IMR-90 (cell line): ENCODE data around the gene PGA5. TPM values are rescaled to one million over a fixed set of nuclear protein-coding genes. Genes with fewer than 3 reads are reported as not detected.

Source experiments
- ATAC-seq: fragments of 200-7000 bp; cut with Tn5 transposase; 2 replicates; pipeline ENCODE4 v1.9.1; 2020; ENCODE audit warnings: low read depth, mild to moderate bottlenecking, moderate library complexity
- BruUV-seq: library from RNA; stranded (reverse); fragments of 400-500 nt; replicated peaks from 2 replicates; lab custom pipeline; 2021; lab: Mats Ljungman, UMichigan
- CTCF ChIA-PET: fragments of 300-600 bp; formaldehyde crosslinking; extraction: SDS; loops from one replicate; lab custom pipeline; 2021; ENCODE audit warnings: antibody characterized with exemption; lab: Yijun Ruan, JAX
- POLR2A ChIA-PET: fragments of 300-600 bp; sonication (Branson Sonifier 250); formaldehyde crosslinking; loops from one replicate; lab custom pipeline; 2022; ENCODE audit warnings: antibody characterized with exemption; ENCODE audit not compliant: unreplicated experiment; lab: Charles Lee
- DNase-seq: peaks from one replicate; pipeline ENCODE4 v3.0.0; 2013
- H2AFZ ChIP-seq: replicated peaks from 2 replicates; pipeline ENCODE3; 2013; ENCODE audit warnings: low read length, mild to moderate bottlenecking; ENCODE audit not compliant: poor library complexity
- H2AK5ac ChIP-seq: 2 replicates; pipeline ENCODE4 v1.6.1; 2013; ENCODE audit warnings: low read depth, low read length, inconsistent platforms
- H2AK9ac ChIP-seq: replicated peaks from 2 replicates; pipeline ENCODE3; 2013; ENCODE audit warnings: mild to moderate bottlenecking, low read depth, low read length, moderate library complexity; ENCODE audit not compliant: poor library complexity
- H2BK120ac ChIP-seq: 2 replicates; pipeline ENCODE4 v1.6.1; 2013; ENCODE audit warnings: low read depth, low read length, inconsistent platforms
- H2BK15ac ChIP-seq: 3 replicates; pipeline ENCODE4 v1.6.1; 2013; ENCODE audit warnings: low read depth, low read length, inconsistent platforms
- H2BK20ac ChIP-seq: 2 replicates; pipeline ENCODE4 v1.6.1; 2013; ENCODE audit warnings: low read depth, mild to moderate bottlenecking, inconsistent platforms, low read length, moderate library complexity
- H2BK5ac ChIP-seq: 2 replicates; pipeline ENCODE4 v1.6.1; 2013; ENCODE audit warnings: mild to moderate bottlenecking, low read depth, low read length, inconsistent platforms; ENCODE audit not compliant: poor library complexity, severe bottlenecking
- H3K14ac ChIP-seq: replicated peaks from 2 replicates; pipeline ENCODE4 v1.6.1; 2013; ENCODE audit warnings: low read depth, low read length, inconsistent platforms
- H3K18ac ChIP-seq: 2 replicates; pipeline ENCODE4 v1.6.1; 2013; ENCODE audit warnings: low read depth, low read length, control low read depth
- H3K23ac ChIP-seq: 2 replicates; pipeline ENCODE4 v1.6.1; 2013; ENCODE audit warnings: low read depth, low read length, inconsistent platforms
- H3K27ac ChIP-seq: 2 replicates; pipeline ENCODE4 v1.5.1; 2013; ENCODE audit warnings: mild to moderate bottlenecking, control low read depth, low read length; ENCODE audit not compliant: insufficient read depth
- H3K27me3 ChIP-seq: 2 replicates; pipeline ENCODE4 v1.6.1; 2013; ENCODE audit warnings: low read length; ENCODE audit not compliant: control insufficient read depth, insufficient read depth
- H3K36me3 ChIP-seq: 2 replicates; pipeline ENCODE4 v1.6.1; 2013; ENCODE audit warnings: low read length, mixed read lengths; ENCODE audit not compliant: control insufficient read depth, insufficient read depth
- H3K4ac ChIP-seq: 2 replicates; pipeline ENCODE4 v1.6.1; 2013; ENCODE audit warnings: low read depth, low read length, inconsistent platforms
- H3K4me1 ChIP-seq: 2 replicates; pipeline ENCODE4 v1.6.1; 2013; ENCODE audit warnings: low read length, mixed read lengths; ENCODE audit not compliant: control insufficient read depth, insufficient read depth
- H3K4me2 ChIP-seq: 2 replicates; pipeline ENCODE4 v1.6.1; 2013; ENCODE audit warnings: low read depth, mild to moderate bottlenecking, control low read depth, low read length, moderate library complexity
- H3K4me3 ChIP-seq: 2 replicates; pipeline ENCODE4 v1.5.1; 2013; ENCODE audit warnings: low read depth, mild to moderate bottlenecking, control low read depth, low read length, moderate library complexity; ENCODE audit not compliant: insufficient read depth
- H3K56ac ChIP-seq: 2 replicates; pipeline ENCODE4 v1.6.1; 2013; ENCODE audit warnings: low read length, inconsistent platforms; ENCODE audit not compliant: insufficient read depth; ENCODE audit errors: extremely low read depth
- H3K79me1 ChIP-seq, 2 experiments: 2 replicates each; pipeline ENCODE4 v1.6.1; 2013; ENCODE audit warnings: low read length in 2 of 2, inconsistent platforms in 1 of 2, low read depth in 1 of 2
- H3K9ac ChIP-seq: 2 replicates; pipeline ENCODE4 v1.6.1; 2013; ENCODE audit warnings: low read depth, low read length, control low read depth
- H3K9me1 ChIP-seq: 2 replicates; pipeline ENCODE4 v1.6.1; 2013; ENCODE audit warnings: low read length, inconsistent platforms; ENCODE audit not compliant: insufficient read depth
- H3K9me3 ChIP-seq: 2 replicates; pipeline ENCODE4 v1.6.1; 2013; ENCODE audit warnings: low read length; ENCODE audit not compliant: control insufficient read depth, insufficient read depth
- H4K20me1 ChIP-seq: 2 replicates; pipeline ENCODE4 v1.6.1; 2013; ENCODE audit warnings: low read length, inconsistent platforms; ENCODE audit not compliant: insufficient read depth
- H4K5ac ChIP-seq: 2 replicates; pipeline ENCODE4 v1.6.1; 2013; ENCODE audit warnings: mild to moderate bottlenecking, low read depth, low read length, control low read depth
- H4K8ac ChIP-seq, 2 experiments: 2 replicates each; pipeline ENCODE4 v1.6.1; 2013; ENCODE audit warnings: low read depth in 2 of 2, low read length in 2 of 2, control low read depth in 1 of 2, inconsistent platforms in 1 of 2
- H4K91ac ChIP-seq: 2 replicates; pipeline ENCODE4 v1.6.1; 2013; ENCODE audit warnings: low read depth, low read length, inconsistent platforms; ENCODE audit not compliant: insufficient read depth
- BHLHE40 ChIP-seq: fragments of 150-350 bp; IDR thresholded peaks from 2 replicates; pipeline ENCODE4 v1.6.1; 2016; ENCODE audit warnings: mild to moderate bottlenecking, low read depth, low read length
- CEBPB ChIP-seq: IDR thresholded peaks from 2 replicates; pipeline ENCODE4 v1.6.1; 2012; ENCODE audit warnings: low read depth, low read length, improper control_type of control experiment
- FOS ChIP-seq: fragments of 150-350 bp; IDR thresholded peaks from 2 replicates; pipeline ENCODE4 v1.6.1; 2016; ENCODE audit warnings: low read depth, low read length
- MAFK ChIP-seq: IDR thresholded peaks from 2 replicates; pipeline ENCODE4 v1.6.1; 2012; ENCODE audit warnings: low read depth, low read length, improper control_type of control experiment
- MAZ ChIP-seq: IDR thresholded peaks from 2 replicates; pipeline ENCODE4 v1.6.1; 2012; ENCODE audit warnings: low read depth, mild to moderate bottlenecking, low read length, improper control_type of control experiment, moderate library complexity, borderline replicate concordance
- MXI1 ChIP-seq: IDR thresholded peaks from 2 replicates; pipeline ENCODE4 v1.6.1; 2012; ENCODE audit warnings: low read depth, mild to moderate bottlenecking, low read length, moderate library complexity, borderline replicate concordance
- NFE2L2 ChIP-seq: fragments of 150-350 bp; IDR thresholded peaks from 2 replicates; pipeline ENCODE4 v1.6.1; 2016; ENCODE audit warnings: low read depth, mild to moderate bottlenecking, low read length
- POLR2A ChIP-seq: IDR thresholded peaks from 2 replicates; pipeline ENCODE4 v1.6.1; 2012; ENCODE audit warnings: mild to moderate bottlenecking, low read depth, low read length
- RAD21 ChIP-seq: IDR thresholded peaks from 2 replicates; pipeline ENCODE4 v1.6.1; 2012; ENCODE audit warnings: low read length, improper control_type of control experiment
- RCOR1 ChIP-seq: IDR thresholded peaks from 2 replicates; pipeline ENCODE4 v1.6.1; 2012; ENCODE audit warnings: mild to moderate bottlenecking, low read length, improper control_type of control experiment; ENCODE audit not compliant: insufficient replicate concordance
- RFX5 ChIP-seq: IDR thresholded peaks from 2 replicates; pipeline ENCODE4 v1.8.0; 2012; ENCODE audit warnings: low read depth, mild to moderate bottlenecking, low read length, moderate library complexity
- WGBS, 2 experiments: methylation state at CpG; one replicate each; pipeline versions ENCODE4 v1.1.5 to v1.1.7; 2013; ENCODE audit warnings: missing lambda C conversion rate in 2 of 2; ENCODE audit not compliant: insufficient read length in 1 of 2; ENCODE audit errors: extremely low coverage in 2 of 2; 5-methylcytosine and 5-hydroxymethylcytosine counted together
- dilution Hi-C: fragments of 300-500 bp; cut with HindIII; formaldehyde crosslinking; loops from one replicate; pipeline ENCODE4 v1.14.3; 2018; ENCODE audit warnings: low sequenced_read_pairs; ENCODE audit not compliant: unreplicated experiment
- in situ Hi-C: fragments of 300-500 bp; cut with MboI; formaldehyde crosslinking; loops from 3 replicates; pipeline ENCODE4 v1.14.3; 2019; ENCODE audit warnings: low sequenced_read_pairs, inconsistent platforms, mixed read lengths
- intact Hi-C: fragments of 100-400 bp; cut with micrococcal nuclease; formaldehyde crosslinking; loops from 2 replicates; pipeline ENCODE4 v1.10.0; 2022
- polyA plus RNA-seq, 3 experiments: library from polyadenylated mRNA; depleted of rRNA; stranded (reverse); fragments of >200 nt; gene quantifications; 2 replicates each; pipeline ENCODE4 v1.2.3, GENCODE V29; 2012; ENCODE audit warnings: low replicate concordance in 1 of 3
- total RNA-seq: library from RNA; depleted of rRNA; stranded (reverse); fragments of >200 nt; gene quantifications from 2 replicates; pipeline ENCODE4 v1.2.3, GENCODE V29; 2012
- TF ChIP-seq, protein P1 (sequence below): conservative IDR thresholded peaks from 2 replicates; pipeline ENCODE4 v1.5.1; 2012; ENCODE audit warnings: mild to moderate bottlenecking, low read depth, low read length, improper control_type of control experiment
- TF ChIP-seq, protein P2 (sequence below): fragments of 150-350 bp; IDR thresholded peaks from 2 replicates; pipeline ENCODE4 v1.6.1; 2016; ENCODE audit warnings: low read depth, mild to moderate bottlenecking, low read length, moderate library complexity, borderline replicate concordance
- TF ChIP-seq, protein P3 (sequence below): fragments of 150-350 bp; IDR thresholded peaks from 2 replicates; pipeline ENCODE4 v1.6.1; 2017; ENCODE audit warnings: mild to moderate bottlenecking, antibody characterized with exemption, low read length, low read depth

Gene PGA5
- total and polyA plus RNA-seq, 2 of the 4 experiments (the other 2 are of a cell fraction), result not detected

DNA sequence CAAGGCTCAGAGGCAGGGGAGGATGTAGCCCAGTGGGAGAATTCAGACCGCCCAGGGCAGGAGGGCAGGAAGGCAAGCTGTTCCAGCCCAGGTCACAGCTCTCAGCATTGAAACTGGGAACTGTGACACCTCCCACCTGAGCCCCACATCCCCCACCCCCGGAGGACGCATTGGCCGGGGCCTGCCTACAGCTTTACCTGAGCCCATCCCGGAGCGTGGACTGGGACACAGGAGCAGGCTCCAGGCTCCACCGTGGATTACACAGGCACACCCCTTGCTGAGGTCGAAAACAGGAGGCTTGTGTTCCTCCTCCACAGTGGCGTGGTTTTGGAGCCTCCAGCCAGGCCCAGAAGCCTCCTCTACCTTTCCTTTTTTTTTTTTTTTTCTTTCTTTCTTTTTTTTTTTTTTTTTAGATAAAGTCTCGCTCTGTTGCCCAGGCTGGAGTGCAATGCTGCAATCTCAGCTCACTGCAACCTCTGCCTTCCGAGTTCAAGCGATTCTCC, 46.8 kb upstream of the PGA5 start:
- Histone ChIP-seq H3K18ac (no peak overlapping the region), H4K20me1 (no peaks in the 10 kb centered on the region), H2AK9ac (no peak overlapping the region), H4K5ac (no peak overlapping the region), H3K9me1 (no peaks in the 10 kb centered on the region), H2BK20ac (no peak overlapping the region), H3K4ac (no peak overlapping the region), H4K8ac (no peak overlapping the region), H3K27me3 (peaks cover 25% of the 10 kb centered on the region), H3K4me3 (no peak overlapping the region), H3K9me3 (peaks cover 9% of the 10 kb centered on the region), H3K79me1 (no peaks in the 10 kb centered on the region), H3K9ac (no peak overlapping the region), H3K14ac (no peak overlapping the region), H3K4me1 (no peaks in the 10 kb centered on the region), H3K23ac (no peak overlapping the region), H2BK120ac (no peak overlapping the region), H3K4me2 (no peak overlapping the region), H2AFZ (no peak overlapping the region), H3K36me3 (no peaks in the 10 kb centered on the region), H2BK15ac (no peak overlapping the region), H2BK5ac (no peak overlapping the region), H2AK5ac (no peak overlapping the region), H4K91ac (no peak overlapping the region), H3K27ac (no peak overlapping the region), H3K56ac (no peak overlapping the region)
- no TSS peak for BruUV-seq
- DNase-seq (no peak), ATAC-seq (no peak)
- TF ChIP-seq, protein P1, sequence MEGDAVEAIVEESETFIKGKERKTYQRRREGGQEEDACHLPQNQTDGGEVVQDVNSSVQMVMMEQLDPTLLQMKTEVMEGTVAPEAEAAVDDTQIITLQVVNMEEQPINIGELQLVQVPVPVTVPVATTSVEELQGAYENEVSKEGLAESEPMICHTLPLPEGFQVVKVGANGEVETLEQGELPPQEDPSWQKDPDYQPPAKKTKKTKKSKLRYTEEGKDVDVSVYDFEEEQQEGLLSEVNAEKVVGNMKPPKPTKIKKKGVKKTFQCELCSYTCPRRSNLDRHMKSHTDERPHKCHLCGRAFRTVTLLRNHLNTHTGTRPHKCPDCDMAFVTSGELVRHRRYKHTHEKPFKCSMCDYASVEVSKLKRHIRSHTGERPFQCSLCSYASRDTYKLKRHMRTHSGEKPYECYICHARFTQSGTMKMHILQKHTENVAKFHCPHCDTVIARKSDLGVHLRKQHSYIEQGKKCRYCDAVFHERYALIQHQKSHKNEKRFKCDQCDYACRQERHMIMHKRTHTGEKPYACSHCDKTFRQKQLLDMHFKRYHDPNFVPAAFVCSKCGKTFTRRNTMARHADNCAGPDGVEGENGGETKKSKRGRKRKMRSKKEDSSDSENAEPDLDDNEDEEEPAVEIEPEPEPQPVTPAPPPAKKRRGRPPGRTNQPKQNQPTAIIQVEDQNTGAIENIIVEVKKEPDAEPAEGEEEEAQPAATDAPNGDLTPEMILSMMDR, result no peak
- TF ChIP-seq, protein P2, sequence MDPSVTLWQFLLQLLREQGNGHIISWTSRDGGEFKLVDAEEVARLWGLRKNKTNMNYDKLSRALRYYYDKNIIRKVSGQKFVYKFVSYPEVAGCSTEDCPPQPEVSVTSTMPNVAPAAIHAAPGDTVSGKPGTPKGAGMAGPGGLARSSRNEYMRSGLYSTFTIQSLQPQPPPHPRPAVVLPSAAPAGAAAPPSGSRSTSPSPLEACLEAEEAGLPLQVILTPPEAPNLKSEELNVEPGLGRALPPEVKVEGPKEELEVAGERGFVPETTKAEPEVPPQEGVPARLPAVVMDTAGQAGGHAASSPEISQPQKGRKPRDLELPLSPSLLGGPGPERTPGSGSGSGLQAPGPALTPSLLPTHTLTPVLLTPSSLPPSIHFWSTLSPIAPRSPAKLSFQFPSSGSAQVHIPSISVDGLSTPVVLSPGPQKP, result no peak
- TF ChIP-seq BHLHE40 (no peak), MAZ (no peak), MAFK (no peak), MXI1 (no peak), FOS (no peak), POLR2A (no peak), RFX5 (no peak), RAD21 (no peak), NFE2L2 (no peak), RCOR1 (no peak), CEBPB (no peak)
- TF ChIP-seq, protein P3, sequence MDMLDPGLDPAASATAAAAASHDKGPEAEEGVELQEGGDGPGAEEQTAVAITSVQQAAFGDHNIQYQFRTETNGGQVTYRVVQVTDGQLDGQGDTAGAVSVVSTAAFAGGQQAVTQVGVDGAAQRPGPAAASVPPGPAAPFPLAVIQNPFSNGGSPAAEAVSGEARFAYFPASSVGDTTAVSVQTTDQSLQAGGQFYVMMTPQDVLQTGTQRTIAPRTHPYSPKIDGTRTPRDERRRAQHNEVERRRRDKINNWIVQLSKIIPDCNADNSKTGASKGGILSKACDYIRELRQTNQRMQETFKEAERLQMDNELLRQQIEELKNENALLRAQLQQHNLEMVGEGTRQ, result no peak
- dilution Hi-C loops (no loop called here), intact Hi-C loops (no loop called here), in situ Hi-C loops (loop anchor here (5.0 kb wide), 1 partner anchor 63 kb away; no protein-coding TSS in a partner anchor)
- CTCF ChIA-PET, result no interaction called here
- POLR2A ChIA-PET, result no interaction called here
- no CpG with 5 or more reads among the region's 12 CpGs for WGBS, 2 experiments
